8988T (cell line): ENCODE results near the gene ZNF609.

Experiments
- DNase-seq: peaks from one replicate; pipeline ENCODE4 v3.0.0; 2011

ZNF609 gene

DNA sequence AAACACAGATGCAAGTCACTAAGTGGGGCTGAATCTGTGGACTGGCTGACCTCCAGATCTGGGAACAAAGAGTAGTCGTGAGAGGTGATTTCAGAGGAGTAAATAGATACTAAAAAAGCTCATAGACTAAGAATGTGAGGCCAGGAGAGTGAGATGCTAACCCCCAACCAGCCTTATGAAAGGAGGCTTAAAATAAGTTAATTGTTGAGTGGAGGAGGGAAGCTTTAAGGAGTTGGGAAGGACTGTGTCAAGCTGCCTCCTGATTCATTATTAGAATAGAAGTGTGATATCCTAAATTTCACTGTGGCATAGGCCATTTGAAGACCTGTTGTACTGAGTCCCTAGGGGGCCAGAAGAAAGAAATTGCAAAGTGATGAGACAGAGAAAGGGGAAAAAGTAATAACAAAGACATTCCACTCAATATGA, 207.4 kb downstream of the ZNF609 start:
- no peak for DNase-seq

DNA sequence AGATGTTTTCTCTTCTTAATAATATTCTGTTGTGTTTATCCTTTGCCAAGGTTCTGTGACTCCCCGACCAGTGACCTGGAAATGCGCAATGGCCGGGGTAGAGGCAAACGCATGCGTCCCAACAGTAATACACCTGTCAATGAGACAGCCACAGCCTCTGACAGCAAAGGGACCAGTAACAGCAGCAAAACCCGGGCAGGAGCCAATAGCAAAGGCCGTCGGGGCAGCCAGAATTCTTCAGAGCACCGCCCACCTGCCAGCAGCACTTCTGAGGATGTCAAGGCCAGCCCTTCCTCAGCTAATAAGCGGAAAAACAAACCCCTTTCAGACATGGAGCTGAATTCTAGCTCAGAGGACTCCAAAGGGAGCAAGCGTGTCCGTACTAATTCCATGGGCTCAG, 213.5 kb downstream of the ZNF609 start:
- no peak for DNase-seq

- no peak for DNase-seq
Observed at GRCh38 chr15:64678126-64678819, 217.9 kb downstream of the ZNF609 start.

DNA sequence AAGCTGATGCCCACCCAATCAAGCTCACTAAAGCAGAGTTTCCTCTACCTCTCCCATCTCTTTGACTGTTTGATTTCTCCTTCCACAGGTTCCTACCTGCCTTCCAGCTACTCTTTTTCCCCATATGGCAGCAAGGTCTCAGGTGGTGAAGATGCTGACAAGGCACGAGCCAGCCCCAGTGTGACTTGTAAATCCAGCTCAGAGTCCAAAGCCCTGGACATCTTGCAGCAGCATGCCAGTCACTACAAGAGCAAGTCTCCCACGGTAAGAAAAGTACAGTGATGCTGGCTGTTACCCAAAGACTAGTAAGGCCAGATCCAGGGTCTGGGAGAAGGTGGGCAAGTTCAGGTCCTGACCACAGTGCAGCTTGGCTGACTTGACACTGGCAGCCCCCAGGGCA, 219.7 kb downstream of the ZNF609 start:
- DNase-seq, result no peak

- peak; percentile 75 for DNase-seq
Observed at GRCh38 chr15:64681424-64682024, 221.1 kb downstream of the ZNF609 start.

DNA sequence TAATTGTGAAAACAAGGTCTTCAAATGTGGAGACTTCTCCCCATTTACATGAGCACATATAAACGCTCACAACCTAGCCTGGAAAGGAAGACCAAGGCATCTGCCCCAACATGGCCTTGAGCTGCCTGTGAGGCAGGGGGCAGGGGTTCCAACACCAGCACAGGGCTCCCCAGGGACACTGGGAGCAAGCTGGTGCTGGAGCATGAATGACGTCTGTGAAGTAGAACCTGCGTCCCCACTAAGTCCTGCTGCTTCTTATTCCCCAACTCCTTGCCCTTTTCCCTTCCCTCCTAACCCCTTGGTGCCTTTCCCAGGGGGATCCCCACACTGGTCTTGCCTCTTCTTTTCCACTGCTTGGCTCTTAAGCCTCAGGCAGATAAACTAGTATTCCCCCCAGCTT, 221.9 kb downstream of the ZNF609 start:
- DNase-seq, result no peak

DNA sequence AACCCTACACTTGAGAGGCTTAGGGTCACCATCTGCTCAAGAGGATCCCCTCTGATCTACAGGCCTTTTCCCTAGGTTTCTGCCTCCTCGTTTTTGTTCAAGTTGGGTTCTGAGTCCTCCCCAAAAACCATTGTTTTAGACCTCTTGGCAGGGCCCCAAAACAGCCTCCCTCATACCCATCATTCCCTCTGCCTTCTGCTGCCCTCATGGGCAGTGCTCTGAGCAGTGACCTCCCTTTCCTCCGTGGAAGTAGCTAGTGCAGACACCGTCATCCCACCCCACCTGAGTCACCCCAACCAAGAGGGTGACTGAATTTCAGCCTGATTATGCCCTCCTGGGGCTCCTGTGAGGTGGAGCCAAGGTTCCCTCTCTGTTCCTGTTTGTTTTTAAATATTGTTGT, 223.0 kb downstream of the ZNF609 start:
- DNase-seq, result no peak

DNA sequence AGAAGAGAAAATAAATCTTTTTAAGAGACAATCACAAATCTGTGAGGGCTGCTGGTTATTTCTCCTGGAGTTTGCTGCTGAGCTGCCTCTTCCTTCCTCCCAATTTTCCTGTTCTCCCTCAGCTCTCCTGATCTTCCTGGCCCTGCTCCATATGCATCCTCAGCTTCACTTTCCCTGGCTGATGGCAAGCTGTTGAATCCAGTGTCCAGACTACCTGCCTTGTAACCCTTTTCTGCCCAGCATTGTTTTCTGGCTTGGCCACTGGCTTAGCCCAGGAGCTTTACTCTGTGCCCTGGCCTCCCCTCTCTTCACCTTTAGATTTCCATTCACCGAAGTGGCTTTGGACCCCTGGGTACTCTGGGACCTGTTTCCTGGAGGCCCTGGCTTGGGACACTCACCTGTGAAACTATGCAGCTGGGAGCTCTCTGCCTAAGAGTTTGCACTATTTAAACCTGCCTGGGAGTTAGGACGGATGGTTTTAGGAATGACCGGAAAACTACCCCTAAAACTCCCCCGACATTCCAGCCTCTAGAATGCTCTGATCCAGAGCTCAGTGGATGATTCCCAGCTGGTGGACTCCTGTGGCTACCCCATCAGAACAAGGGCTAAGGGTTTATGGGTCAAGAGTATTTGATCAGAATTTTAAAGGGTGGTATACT, 225.0 kb downstream of the ZNF609 start:
- no peak for DNase-seq

DNA sequence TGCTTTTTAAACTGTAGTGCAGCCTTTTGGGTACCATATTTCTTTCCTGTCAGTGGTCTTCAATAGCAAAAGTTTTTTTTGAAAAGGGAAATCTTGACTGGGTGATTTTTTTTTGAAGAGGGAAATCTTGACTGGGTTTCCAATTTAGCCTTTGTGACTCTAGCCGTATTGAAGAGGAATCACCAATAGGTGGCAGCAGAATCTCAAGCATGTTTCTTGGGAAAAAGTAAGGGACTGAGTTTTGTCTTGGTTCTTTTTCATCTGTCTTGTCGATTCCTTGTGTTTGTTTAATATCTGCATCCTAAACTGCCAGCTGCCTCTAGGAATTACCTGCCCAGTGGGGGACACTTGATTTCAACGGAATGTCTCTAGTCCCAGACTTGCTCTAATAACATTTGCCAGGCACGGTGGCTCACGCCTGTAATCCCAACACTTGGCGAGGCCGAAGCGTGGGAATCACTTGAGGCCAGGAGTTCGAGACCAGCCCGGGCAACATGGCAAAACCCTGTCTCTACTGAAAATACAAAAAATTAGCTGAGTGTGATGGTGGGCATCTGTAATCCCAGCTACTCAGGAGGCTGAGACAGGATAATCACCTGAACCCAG, 225.9 kb downstream of the ZNF609 start:
- DNase-seq, result no peak

DNA sequence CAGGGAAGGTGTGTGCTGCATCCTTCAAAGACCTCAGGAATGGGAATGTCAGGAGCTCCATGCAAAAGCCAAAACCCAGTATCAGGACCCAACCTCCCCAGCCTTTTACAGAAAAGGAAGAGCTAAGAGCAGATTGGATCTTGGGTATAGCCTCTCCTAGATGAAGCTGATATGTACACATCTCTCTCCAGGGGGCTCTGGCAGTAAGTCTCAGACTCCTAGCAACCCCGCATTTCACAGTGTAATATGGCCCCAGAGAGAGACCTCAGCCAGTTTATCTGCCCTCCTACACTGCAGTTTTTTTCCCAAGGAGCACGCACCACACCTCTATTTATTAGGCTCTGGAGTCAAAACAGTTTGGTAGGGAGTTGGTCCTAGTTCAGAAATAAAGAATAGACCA, 226.8 kb downstream of the ZNF609 start:
- DNase-seq, result no peak

- no peak for DNase-seq
Observed at GRCh38 chr15:64687688-64688087, 227.3 kb downstream of the ZNF609 start.

DNA sequence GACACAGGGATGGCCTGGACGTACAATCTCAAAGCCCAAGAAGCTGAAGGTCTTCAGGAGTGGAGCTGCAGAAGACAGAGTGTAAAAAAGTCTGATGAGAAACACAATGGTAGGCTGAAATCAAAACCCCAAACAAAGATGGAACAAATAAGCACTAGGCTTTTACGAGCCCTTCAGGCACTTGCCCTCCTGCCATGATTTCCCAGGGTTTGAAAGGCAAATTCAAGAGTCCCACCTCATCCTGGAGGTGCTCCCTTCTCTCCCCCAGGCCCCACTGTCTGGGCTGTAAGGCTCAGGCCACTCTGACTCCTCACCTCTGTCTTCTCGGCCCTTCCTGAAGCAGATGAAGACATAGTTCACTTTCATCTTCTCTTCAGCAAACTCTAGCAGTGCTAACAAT, 228.4 kb downstream of the ZNF609 start:
- no peak for DNase-seq

GRCh38 chr15:64690008-64690407, 229.6 kb downstream of the ZNF609 start:
- no peak for DNase-seq

DNA sequence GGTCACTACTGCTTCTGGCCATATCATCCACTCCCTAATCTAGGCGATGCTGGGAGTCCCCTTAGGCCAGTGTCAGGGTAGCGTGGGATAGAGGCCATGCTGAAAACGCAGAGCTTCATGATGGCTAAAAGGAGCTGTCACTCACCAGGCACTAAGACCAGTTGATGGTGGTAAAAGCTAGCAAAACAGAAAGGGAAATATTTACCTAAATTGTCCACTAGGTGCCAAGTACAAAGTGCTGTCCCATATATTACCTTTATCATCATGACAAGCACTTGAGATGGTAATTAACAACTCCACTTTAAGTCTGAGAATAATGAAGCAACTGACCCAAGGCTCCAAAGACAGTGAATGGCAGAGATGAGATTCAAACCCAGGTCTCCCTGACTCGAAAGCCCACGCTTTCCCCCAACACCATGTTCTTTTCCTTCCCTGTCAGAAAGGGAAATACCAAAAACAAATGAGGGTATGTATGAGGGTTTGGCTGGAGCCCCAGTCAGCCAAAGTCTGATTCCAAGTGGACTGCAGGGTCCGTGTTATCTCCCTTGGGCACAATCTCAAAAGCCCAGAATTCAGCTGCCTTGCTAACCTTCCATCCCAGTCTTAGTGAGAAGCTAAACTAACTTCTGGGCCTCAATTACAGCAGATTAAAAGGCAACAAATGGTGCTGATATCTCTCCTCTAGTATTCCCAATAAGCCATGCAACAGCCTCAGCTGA, 230.4 kb downstream of the ZNF609 start:
- DNase-seq, result no peak

GRCh38 chr15:64691896-64692565, 231.7 kb downstream of the ZNF609 start:
- DNase-seq, result no peak

GRCh38 chr15:64693134-64693533, 232.8 kb downstream of the ZNF609 start:
- no peak for DNase-seq

GRCh38 chr15:64694816-64695215, 234.4 kb downstream of the ZNF609 start:
- no peak for DNase-seq

GRCh38 chr15:64695561-64695992, 235.2 kb downstream of the ZNF609 start:
- DNase-seq, result no peak

- no peak for DNase-seq
Observed at GRCh38 chr15:64696481-64696880, 236.1 kb downstream of the ZNF609 start.

DNA sequence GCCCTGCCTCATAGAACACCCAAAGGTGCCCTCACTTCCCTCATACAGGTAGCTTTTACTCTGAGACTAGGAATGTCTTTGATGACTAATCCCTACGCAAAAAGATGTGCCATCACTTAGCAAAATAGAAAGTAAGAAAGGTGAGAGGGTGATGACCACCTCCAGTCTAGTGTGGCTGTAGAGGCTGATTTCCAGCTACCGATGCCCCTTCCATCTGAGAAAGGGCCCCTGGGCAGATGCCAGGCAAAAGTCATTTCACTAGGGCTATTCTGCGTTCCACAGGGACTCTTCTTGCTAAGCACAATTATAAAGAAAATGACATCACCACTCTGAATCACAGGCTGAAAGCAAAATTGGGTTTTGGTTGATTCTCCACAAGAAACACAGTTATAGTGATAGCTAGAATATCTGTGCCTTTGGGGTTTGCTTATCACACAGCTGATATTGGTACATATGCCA, 237.6 kb downstream of the ZNF609 start:
- DNase-seq, result no peak

DNA sequence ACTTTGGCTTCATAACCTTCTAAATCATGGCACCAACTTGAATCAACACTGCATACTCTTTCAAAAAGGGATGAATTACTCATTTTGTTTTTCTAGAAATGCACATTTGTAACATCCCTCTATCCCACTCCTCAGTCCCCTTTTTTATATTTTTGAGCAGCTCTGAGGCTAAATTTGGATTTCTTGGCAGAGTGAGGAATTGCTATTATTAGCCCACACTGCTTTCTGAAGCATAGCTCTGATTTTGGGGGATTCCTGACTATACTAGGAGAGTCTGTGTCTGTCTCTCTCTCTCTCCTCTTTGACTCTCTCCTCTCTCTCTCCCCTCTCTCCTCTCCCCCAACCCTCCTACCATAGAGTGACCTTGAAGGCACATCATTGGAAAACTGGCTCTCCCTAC, 238.4 kb downstream of the ZNF609 start:
- DNase-seq, result no peak

DNA sequence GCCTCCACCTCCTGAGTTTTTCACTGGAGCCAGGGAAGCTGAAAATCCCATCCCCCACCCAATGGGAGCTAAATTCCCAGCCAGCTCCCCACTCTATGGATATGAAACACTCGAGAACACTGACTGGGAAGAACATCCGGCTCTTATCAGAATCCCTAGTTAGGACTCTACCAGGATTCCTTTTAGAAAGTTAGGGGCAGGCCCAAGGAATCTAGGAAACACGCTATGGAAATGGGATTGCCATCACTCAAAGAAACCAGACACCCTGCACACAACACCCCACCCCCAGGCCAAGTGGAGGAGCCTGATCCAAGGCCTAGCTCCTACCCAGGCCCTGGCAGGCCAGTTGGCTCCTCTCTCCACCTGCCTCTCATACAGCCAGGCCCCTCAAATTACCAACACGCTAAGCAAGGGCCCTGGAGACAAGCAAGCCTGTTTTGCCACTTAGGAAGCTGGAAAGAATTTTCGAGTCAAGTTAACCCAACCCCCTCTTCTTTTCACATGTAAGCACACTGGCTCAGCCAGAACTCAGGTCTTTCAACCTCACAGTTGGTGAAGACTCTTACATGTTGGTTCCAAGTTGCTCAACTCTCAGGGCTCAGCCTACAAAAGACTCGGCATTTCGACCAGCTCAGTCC, 239.5 kb downstream of the ZNF609 start:
- no peak for DNase-seq
